HEK293 (cell line): ENCODE results near the gene ZNF175.

Experiments
- BCL11B ChIP-seq: fragments of 450-650 bp; formaldehyde crosslinking; IDR thresholded peaks from 2 replicates; pipeline ENCODE4 v1.5.1; 2016; ENCODE audit warnings: low read depth, missing biosample characterization, missing genetic modification characterization
- GLIS2 ChIP-seq: fragments of 450-650 bp; formaldehyde crosslinking; IDR thresholded peaks from 2 replicates; pipeline ENCODE4 v1.5.1; 2016; ENCODE audit warnings: missing biosample characterization, missing genetic modification characterization
- HIC1 ChIP-seq: fragments of 450-650 bp; formaldehyde crosslinking; IDR thresholded peaks from 2 replicates; pipeline ENCODE4 v1.5.1; 2016; ENCODE audit warnings: missing biosample characterization, missing genetic modification characterization
- PRDM2 ChIP-seq: fragments of 450-650 bp; formaldehyde crosslinking; IDR thresholded peaks from 2 replicates; pipeline ENCODE4 v1.5.1; 2016; ENCODE audit warnings: missing biosample characterization, missing genetic modification characterization, borderline replicate concordance
- ZNF211 ChIP-seq: fragments of 450-650 bp; formaldehyde crosslinking; IDR thresholded peaks from 2 replicates; pipeline ENCODE4 v1.5.1; 2016; ENCODE audit warnings: low read depth, missing biosample characterization, missing genetic modification characterization
- ZNF280D ChIP-seq: fragments of 450-650 bp; formaldehyde crosslinking; IDR thresholded peaks from 2 replicates; pipeline ENCODE4 v1.5.1; 2016; ENCODE audit warnings: missing biosample characterization, missing genetic modification characterization
- ZNF398 ChIP-seq: fragments of 450-650 bp; formaldehyde crosslinking; IDR thresholded peaks from 2 replicates; pipeline ENCODE4 v1.5.1; 2017; ENCODE audit warnings: missing biosample characterization, missing genetic modification characterization
- ZNF510 ChIP-seq: fragments of 450-650 bp; formaldehyde crosslinking; IDR thresholded peaks from 2 replicates; pipeline ENCODE4 v1.5.1; 2018; ENCODE audit warnings: mild to moderate bottlenecking, missing genetic modification characterization, missing biosample characterization; ENCODE audit not compliant: insufficient replicate concordance
- ZNF664 ChIP-seq: fragments of 450-650 bp; formaldehyde crosslinking; IDR thresholded peaks from 2 replicates; pipeline ENCODE4 v1.5.1; 2016; ENCODE audit warnings: missing biosample characterization, missing genetic modification characterization
- ZNF747 ChIP-seq: fragments of 450-650 bp; formaldehyde crosslinking; IDR thresholded peaks from 2 replicates; pipeline ENCODE4 v1.5.1; 2016; ENCODE audit warnings: missing biosample characterization, missing genetic modification characterization

The ZNF175 gene

GRCh38 chr19:51595190-51596175 is 24.4 kb downstream of the ZNF175 start (continued):
- TF ChIP-seq PRDM2 (tag by site-specific recombination): no peak
- no peak for TF ChIP-seq ZNF398 (tag by site-specific recombination)
- no peak for TF ChIP-seq ZNF280D (tag by site-specific recombination)
- no peak for TF ChIP-seq ZNF510 (tag by site-specific recombination)
- no peak for TF ChIP-seq ZNF747 (tag by site-specific recombination)
- no peak for TF ChIP-seq ZNF664 (tag by site-specific recombination)
- no peak for TF ChIP-seq ZNF211 (tag by site-specific recombination)
- TF ChIP-seq BCL11B: no peak
- no peak for TF ChIP-seq HIC1 (tag by site-specific recombination)
- TF ChIP-seq GLIS2 (tag by site-specific recombination): no peak
